Gastroesophageal sphincter (tissue), 4 donors: ENCODE data around the gene FAM171A1. TPM values are rescaled to one million over a fixed set of nuclear protein-coding genes. Genes with fewer than 3 reads are reported as not detected.

ENCODE experiments used
- ATAC-seq: fragments of 150-250 bp; one replicate; pipeline ENCODE4 v1.9.1; 2016; ENCODE audit warnings: mild to moderate bottlenecking, moderate library complexity
- H3K27ac ChIP-seq, 4 donors: fragments of 200-600 bp; sonication (generic) in 3 of 4; 1 replicate in 3 of 4; 2 replicates in 1 of 4; pipeline ENCODE4 v1.5.1; 2016 to 2019
- H3K27me3 ChIP-seq: fragments of 200-600 bp; sonication (generic); one replicate; pipeline ENCODE4 v1.5.1; 2019
- H3K36me3 ChIP-seq, 2 donors: fragments of 200-600 bp; sonication (generic); one replicate each; pipeline ENCODE4 v1.5.1; 2019; ENCODE audit warnings: control low read depth in 1 of 2
- H3K4me1 ChIP-seq, 3 donors: fragments of 200-600 bp; sonication (generic); 1 replicate in 2 of 3; 2 replicates in 1 of 3; pipeline ENCODE4 v1.5.1; 2016 to 2019; ENCODE audit warnings: control low read depth in 2 of 3
- H3K4me3 ChIP-seq, 2 donors: fragments of 200-600 bp; sonication (generic); one replicate each; pipeline ENCODE4 v1.5.1; 2019; ENCODE audit warnings: mild to moderate bottlenecking in 1 of 2, moderate library complexity in 1 of 2
- H3K9me3 ChIP-seq, 3 donors: fragments of 200-600 bp; sonication (generic); one replicate each; pipeline ENCODE4 v1.5.1; 2017 to 2019; ENCODE audit warnings: control low read depth in 2 of 3
- EP300 ChIP-seq: sonication (generic); formaldehyde crosslinking; IDR thresholded peaks from one replicate; pipeline ENCODE4 v1.6.1; 2017; ENCODE audit warnings: antibody characterized with exemption, mild to moderate bottlenecking
- POLR2A ChIP-seq, 2 donors: fragments of 450-650 bp; IDR thresholded peaks; one replicate each; pipeline ENCODE4 v1.6.1; 2017; ENCODE audit warnings: antibody characterized with exemption in 2 of 2, mild to moderate bottlenecking in 2 of 2, moderate library complexity in 1 of 2
- POLR2AphosphoS5 ChIP-seq: sonication (generic); formaldehyde crosslinking; IDR thresholded peaks from one replicate; pipeline ENCODE4 v1.6.1; 2017; ENCODE audit warnings: antibody characterized with exemption
- WGBS, 2 donors: methylation state at CpG; one replicate each; pipeline ENCODE4 v1.1.5; 2018; ENCODE audit warnings: low coverage in 1 of 2; 5-methylcytosine and 5-hydroxymethylcytosine counted together
- total RNA-seq, 4 donors: library from RNA; depleted of rRNA; stranded (reverse); fragments of >200 nt; gene quantifications; one replicate each; pipeline ENCODE4 v1.1.0, GENCODE V29; 2016
- TF ChIP-seq, protein P1 (sequence below), 4 experiments: fragments of 200-600 bp in 2 of 4; fragments of 450-650 bp in 2 of 4; sonication (generic) in 1 of 4; IDR thresholded peaks; one replicate each; pipeline ENCODE4 v1.5.1; 2017 to 2019; ENCODE audit warnings: antibody characterized with exemption in 4 of 4, mild to moderate bottlenecking in 2 of 4, moderate library complexity in 2 of 4

Gene FAM171A1
- total RNA-seq, 4 donors from 2014 or later, result 5.0 to 15.5 (median 13.6) TPM

DNA sequence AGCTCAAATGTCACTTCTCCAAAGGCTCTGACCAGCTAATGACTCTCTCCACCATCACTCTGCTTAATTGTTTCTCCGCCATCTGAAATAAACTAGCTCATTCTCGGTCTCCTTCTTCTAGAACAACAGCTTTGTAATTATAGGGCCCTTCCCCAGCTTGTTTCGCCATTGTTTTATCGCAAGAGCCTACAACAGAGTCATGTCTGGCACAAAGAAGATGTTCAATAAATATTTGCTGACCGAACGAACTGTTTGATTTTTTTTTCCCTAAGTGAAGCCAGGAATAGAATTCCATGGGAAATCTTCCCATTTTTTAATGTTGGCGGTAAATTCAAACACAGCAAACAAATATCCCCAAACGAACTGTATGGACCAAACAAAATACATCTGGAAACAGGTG lies 138.8 kb downstream of the FAM171A1 start:
- TF ChIP-seq, protein P1, sequence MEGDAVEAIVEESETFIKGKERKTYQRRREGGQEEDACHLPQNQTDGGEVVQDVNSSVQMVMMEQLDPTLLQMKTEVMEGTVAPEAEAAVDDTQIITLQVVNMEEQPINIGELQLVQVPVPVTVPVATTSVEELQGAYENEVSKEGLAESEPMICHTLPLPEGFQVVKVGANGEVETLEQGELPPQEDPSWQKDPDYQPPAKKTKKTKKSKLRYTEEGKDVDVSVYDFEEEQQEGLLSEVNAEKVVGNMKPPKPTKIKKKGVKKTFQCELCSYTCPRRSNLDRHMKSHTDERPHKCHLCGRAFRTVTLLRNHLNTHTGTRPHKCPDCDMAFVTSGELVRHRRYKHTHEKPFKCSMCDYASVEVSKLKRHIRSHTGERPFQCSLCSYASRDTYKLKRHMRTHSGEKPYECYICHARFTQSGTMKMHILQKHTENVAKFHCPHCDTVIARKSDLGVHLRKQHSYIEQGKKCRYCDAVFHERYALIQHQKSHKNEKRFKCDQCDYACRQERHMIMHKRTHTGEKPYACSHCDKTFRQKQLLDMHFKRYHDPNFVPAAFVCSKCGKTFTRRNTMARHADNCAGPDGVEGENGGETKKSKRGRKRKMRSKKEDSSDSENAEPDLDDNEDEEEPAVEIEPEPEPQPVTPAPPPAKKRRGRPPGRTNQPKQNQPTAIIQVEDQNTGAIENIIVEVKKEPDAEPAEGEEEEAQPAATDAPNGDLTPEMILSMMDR (IDR thresholded peaks at IDR 0.05), result no peak
- TF ChIP-seq POLR2A (IDR thresholded peaks at IDR 0.05) (no peak), POLR2AphosphoS5 (no peak), EP300 (no peak)
- no peaks in the 10 kb centered on the region for H3K9me3 ChIP-seq
- H3K27ac ChIP-seq, result no peak overlapping the region
- no peak for ATAC-seq
- no peaks in the 10 kb centered on the region for H3K36me3 ChIP-seq
- no peak overlapping the region for H3K4me3 ChIP-seq
- no peaks in the 10 kb centered on the region for H3K27me3 ChIP-seq
- H3K4me1 ChIP-seq, result peaks cover 0 to 10% (median 7%) of the 10 kb centered on the region in 3 donors
- 72 to 87% methylated on average over 8 of the region's 8 CpGs for WGBS, 2 donors

DNA sequence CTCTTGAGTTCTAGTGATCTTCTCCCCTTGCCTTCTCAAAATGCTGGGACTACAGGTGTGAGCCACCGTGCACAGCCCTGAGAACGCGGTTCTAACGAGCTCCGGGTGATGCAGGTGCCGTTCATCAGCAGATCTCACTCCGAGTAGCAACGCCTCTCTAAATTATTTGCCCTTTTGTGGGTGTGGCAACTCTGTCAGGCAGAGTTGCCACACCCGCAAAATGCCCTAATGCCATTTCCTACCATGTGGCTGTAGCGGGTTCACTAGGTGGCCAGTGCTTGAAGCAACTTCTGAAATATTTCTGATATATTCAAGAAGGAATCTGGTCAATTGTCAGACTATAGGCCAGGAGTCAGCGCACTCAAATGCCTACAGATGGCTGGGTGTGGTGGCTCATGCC lies 139.7 kb downstream of the FAM171A1 start:
- H3K27me3 ChIP-seq, result no peaks in the 10 kb centered on the region
- 93% methylated on average over 10 of the region's 11 CpGs; no CpG with 5 or more reads in 1 of the 2 donors for WGBS, 2 donors
- no peaks in the 10 kb centered on the region for H3K36me3 ChIP-seq
- peaks cover 0 to 1% (median 0%) of the 10 kb centered on the region in 3 donors for H3K4me1 ChIP-seq
- ATAC-seq, result no peak
- H3K4me3 ChIP-seq, result no peak overlapping the region
- no peak overlapping the region for H3K27ac ChIP-seq
- TF ChIP-seq, protein P1 (IDR thresholded peaks at IDR 0.05), result no peak
- TF ChIP-seq POLR2A (IDR thresholded peaks at IDR 0.05) (no peak), EP300 (no peak), POLR2AphosphoS5 (no peak)
- H3K9me3 ChIP-seq, result no peaks in the 10 kb centered on the region

DNA sequence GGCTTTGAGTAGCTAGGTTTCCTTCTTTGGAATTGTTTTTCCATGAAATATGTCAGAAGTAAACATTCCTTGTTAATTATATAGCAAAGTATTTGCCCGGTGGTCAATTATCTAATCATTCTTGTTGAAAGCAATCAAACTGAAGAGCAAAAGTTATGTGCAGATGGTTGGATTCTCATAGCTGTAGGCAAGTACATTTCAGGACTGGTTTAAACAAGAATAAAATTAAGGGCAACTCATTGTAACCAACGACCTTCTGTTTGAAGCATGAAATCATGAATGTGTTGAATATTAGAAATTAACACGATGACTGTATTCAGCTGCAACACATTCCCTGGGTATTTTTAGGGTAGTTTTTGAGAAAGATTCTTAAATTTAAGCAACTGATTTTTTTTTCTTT lies 140.8 kb downstream of the FAM171A1 start:
- WGBS, 2 donors, result 32 to 53% methylated on average over 3 of the region's 3 CpGs
- no peak for TF ChIP-seq EP300
- TF ChIP-seq POLR2A (IDR thresholded peaks at IDR 0.05), result no peak
- no peak for TF ChIP-seq POLR2AphosphoS5
- TF ChIP-seq, protein P1 (IDR thresholded peaks at IDR 0.05), result no peak
- no peak for ATAC-seq

DNA sequence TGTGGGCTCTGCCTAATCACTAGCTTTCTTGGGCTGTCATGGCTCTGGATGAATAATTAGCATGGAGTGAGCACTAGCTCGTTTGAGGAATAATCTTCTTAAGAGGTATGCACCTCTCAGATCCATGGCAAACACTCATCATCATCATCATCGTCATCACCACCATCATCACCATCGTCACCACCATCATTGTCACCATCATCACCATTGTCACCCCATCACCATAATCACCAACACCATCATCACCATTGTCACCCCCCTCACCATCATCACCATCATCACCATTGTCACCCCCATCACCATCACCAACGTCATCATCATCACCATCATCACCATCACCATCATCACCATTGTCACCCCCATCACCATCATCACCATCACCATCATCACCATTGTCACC lies 141.8 kb downstream of the FAM171A1 start:
- WGBS, 2 donors, result 81 to 86% methylated on average over 4 of the region's 4 CpGs
- TF ChIP-seq EP300 (no peak), POLR2AphosphoS5 (no peak), POLR2A (IDR thresholded peaks at IDR 0.05) (no peak)
- TF ChIP-seq, protein P1 (IDR thresholded peaks at IDR 0.05), result no peak
- Histone ChIP-seq H3K27me3 (no peaks in the 10 kb centered on the region), H3K36me3 (peaks cover 0 to 12% of the 10 kb centered on the region in 2 donors), H3K27ac (no peak overlapping the region), H3K9me3 (no peaks in the 10 kb centered on the region), H3K4me1 (no peaks in the 10 kb centered on the region), H3K4me3 (no peak overlapping the region)
- no peak for ATAC-seq

More for the DNA sequence above, 140.8 kb downstream of the FAM171A1 start:
- no peaks in the 10 kb centered on the region for H3K9me3 ChIP-seq
- no peak overlapping the region for H3K4me3 ChIP-seq
- peaks cover 0 to 9% of the 10 kb centered on the region in 2 donors for H3K36me3 ChIP-seq
- H3K4me1 ChIP-seq, result no peaks in the 10 kb centered on the region
- no peak overlapping the region for H3K27ac ChIP-seq
- H3K27me3 ChIP-seq, result no peaks in the 10 kb centered on the region

DNA sequence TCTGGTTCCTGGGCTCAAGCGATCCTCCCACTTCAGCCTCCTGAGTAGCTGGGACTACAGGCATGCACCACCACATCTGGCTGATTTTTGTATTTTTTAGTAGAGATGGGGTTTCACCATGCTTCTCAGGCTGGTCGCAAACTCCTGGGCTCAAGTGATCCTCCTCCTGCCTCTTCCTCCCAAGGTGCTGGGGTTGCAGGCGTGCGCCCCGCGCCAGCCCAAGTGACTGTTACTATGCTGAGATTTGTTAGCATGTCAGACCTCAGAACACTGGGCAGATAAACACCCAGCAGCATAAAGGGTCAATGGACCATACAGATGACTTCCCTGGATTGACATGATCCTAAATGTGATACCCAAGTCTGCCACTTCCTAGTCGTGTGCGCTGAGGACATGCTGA lies 142.7 kb downstream of the FAM171A1 start:
- H3K9me3 ChIP-seq, result no peaks in the 10 kb centered on the region
- no peak overlapping the region for H3K4me3 ChIP-seq
- no peaks in the 10 kb centered on the region for H3K4me1 ChIP-seq
- H3K27me3 ChIP-seq, result no peaks in the 10 kb centered on the region
- TF ChIP-seq POLR2A (IDR thresholded peaks at IDR 0.05) (no peak), EP300 (no peak), POLR2AphosphoS5 (no peak)
- TF ChIP-seq, protein P1 (IDR thresholded peaks at IDR 0.05), result no peak
- no peak overlapping the region for H3K27ac ChIP-seq
- ATAC-seq, result no peak
- H3K36me3 ChIP-seq, result peaks cover 0 to 12% of the 10 kb centered on the region in 2 donors
- 87% methylated on average over 6 of the region's 8 CpGs; no CpG with 5 or more reads in 1 of the 2 donors for WGBS, 2 donors
